ENCODE results near the gene ACTL8. TPM values are rescaled to one million over a fixed set of nuclear protein-coding genes. Genes with fewer than 3 reads are reported as not detected.

Gene ACTL8
- total RNA-seq, 4 donors from 2014 or later, result not detected

DNA sequence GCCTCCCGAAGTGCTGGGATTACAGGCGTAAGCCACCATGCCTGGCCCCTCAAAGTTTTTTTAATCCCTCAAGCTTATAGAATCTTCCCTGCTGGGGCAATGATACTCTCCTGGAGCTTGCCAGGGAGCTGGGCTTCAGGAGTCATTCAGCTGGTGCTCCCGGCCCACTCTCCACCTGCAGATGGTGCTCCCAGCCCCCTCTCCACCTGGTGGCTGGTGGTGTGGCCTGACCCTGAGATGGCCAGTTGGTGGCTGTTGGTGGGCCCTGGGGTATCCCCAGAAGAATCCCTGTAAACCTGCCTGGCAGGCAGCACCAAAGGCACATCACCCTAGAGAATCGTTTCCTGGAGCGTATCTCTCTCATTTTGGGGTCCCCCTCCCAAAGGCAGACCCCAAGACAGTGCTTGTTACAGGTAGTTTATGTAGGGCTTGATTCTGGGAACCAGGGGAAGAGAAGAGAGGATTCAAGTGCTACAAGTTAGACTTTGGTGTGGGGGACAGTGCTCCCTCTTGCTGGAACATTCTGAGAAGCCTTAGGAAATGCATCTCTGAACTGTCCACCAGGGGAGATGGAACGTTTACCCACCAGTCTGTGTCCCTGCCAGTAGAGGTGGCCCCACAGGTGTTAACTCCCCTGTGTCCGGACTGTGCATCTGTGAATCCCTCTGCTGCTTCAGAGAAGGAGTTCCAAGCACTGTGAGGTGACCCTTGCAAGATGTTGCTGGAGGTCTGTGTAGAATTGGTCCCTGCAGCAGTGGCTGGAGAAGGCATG, 29.1 kb upstream of the ACTL8 start:
- ATAC-seq (ENCODE audit: low FRiP score) (no peak), DNase-seq (ENCODE audit: low spot score) (no peak)
- no peak for TF ChIP-seq CTCF (IDR thresholded peaks at IDR 0.05)

- no peak for TF ChIP-seq CTCF (IDR thresholded peaks at IDR 0.05)
- no peak for DNase-seq (ENCODE audit: low spot score)
- ATAC-seq (ENCODE audit: low FRiP score), result no peak
Measured at GRCh38 chr1:17728123-17728712, 26.9 kb upstream of the ACTL8 start.

DNA sequence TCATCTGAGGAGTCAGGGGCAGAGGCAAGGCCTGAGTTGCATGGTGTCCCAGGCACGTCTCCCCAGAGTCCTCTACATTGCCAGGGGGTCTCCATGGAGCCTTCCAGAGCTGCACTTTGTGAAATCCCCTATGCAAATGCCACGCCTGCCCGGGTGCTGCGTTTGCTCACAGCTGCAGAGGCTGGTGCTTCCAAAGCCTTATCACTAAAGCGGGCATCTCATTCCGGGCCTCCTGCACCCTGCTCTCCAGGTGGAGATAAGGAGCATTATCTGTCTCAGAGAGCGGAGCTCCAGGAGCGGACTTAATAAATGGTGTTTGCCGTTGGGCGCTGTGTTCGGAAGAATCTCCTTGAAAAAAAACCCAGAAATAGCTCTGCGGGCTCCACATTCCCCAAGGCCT, 25.9 kb upstream of the ACTL8 start:
- ATAC-seq (ENCODE audit: low FRiP score) (no peak), DNase-seq (ENCODE audit: low spot score) (no peak)
- TF ChIP-seq CTCF (IDR thresholded peaks at IDR 0.05), result no peak

- no peak for ATAC-seq (ENCODE audit: low FRiP score)
- TF ChIP-seq CTCF (IDR thresholded peaks at IDR 0.05), result no peak
- DNase-seq (ENCODE audit: low spot score), result no peak
Measured at GRCh38 chr1:17729909-17730308, 25.2 kb upstream of the ACTL8 start.

- TF ChIP-seq CTCF (IDR thresholded peaks at IDR 0.05), result no peak
- DNase-seq (ENCODE audit: low spot score), result no peak
- ATAC-seq (ENCODE audit: low FRiP score), result no peak
Measured at GRCh38 chr1:17731460-17731859, 23.7 kb upstream of the ACTL8 start.

DNA sequence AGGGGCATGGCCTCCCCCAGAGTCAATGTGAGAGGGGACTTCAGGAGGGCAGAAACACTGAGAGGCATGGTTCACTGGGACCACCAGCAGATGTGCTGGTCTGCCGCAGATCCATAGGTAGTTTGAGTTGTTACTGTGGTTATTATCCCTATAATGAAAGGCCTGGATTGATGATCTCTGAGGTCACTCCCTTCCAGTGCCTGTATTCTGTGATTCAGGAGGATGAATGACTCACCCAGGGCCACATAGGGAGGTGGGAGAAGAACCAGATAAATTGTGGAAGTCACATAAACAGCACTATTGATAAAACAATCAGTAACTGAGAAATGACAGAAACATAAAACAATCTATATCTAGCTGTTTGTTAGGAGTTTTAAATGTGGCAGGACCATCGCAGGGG, 22.7 kb upstream of the ACTL8 start:
- ATAC-seq (ENCODE audit: low FRiP score), result no peak
- no peak for TF ChIP-seq CTCF (IDR thresholded peaks at IDR 0.05)
- DNase-seq (ENCODE audit: low spot score), result no peak

DNA sequence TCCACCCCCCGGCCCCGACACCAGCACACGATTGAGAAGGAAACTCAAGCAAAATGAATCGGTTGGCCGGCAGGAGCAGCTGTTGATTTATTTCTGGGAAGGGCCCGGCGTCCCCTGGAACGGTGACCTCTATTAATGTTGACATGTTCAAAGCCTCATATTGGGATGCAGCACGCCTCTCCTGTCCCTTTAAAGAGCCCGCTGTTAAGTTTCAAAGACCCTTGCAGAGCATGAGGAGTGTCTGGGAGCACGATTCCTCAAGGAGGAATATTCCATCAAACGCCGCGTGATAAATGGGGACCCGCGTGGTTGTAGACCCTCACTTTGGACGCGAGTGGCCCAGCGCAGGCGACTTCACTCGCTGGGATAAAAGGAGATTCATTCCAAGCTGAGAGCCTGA, 21.5 kb upstream of the ACTL8 start:
- no peak for TF ChIP-seq CTCF (IDR thresholded peaks at IDR 0.05)
- ATAC-seq (ENCODE audit: low FRiP score) (no peak), DNase-seq (ENCODE audit: low spot score) (no peak)
